ENCODE measurements around the gene ARHGAP4.

ARHGAP4 gene

GRCh38 chrX:153944140-153944799 lies 18.2 kb upstream of the ARHGAP4 start, which contains the start of gene RENBP:
Gene RENBP, minus strand, starts transcription at chrX:153944643. Its CDS starts 33 bp downstream, at chrX:153944610.
- no peak for DNase-seq

- DNase-seq, result no peak
Measured at GRCh38 chrX:153941336-153942252, 15.5 kb upstream of the ARHGAP4 start.

- DNase-seq, result no peak
Measured at GRCh38 chrX:153939573-153939972, 13.5 kb upstream of the ARHGAP4 start.

GRCh38 chrX:153938226-153938786 lies 12.2 kb upstream of the ARHGAP4 start:
- no peak for DNase-seq

- DNase-seq, result no peak
Measured at GRCh38 chrX:153937056-153937455, 11.0 kb upstream of the ARHGAP4 start.

- no peak for DNase-seq
Measured at GRCh38 chrX:153935326-153935851, 9.3 kb upstream of the ARHGAP4 start.

- DNase-seq, result peak; percentile 22 to 43
Measured at GRCh38 chrX:153934762-153935325, 8.8 kb upstream of the ARHGAP4 start, which contains the start of gene NAA10. Gene NAA10, minus strand, starts transcription at chrX:153935037. Its CDS starts 133 bp downstream, at chrX:153934904.

- no peak for DNase-seq
Measured at GRCh38 chrX:153934148-153934761, 8.2 kb upstream of the ARHGAP4 start.

GRCh38 chrX:153933748-153934147 lies 7.7 kb upstream of the ARHGAP4 start:
- DNase-seq, result no peak

- no peak for DNase-seq
Measured at GRCh38 chrX:153932220-153932915, 6.3 kb upstream of the ARHGAP4 start.

GRCh38 chrX:153931748-153932147 lies 5.7 kb upstream of the ARHGAP4 start:
- no peak for DNase-seq

GRCh38 chrX:153931151-153931550 lies 5.1 kb upstream of the ARHGAP4 start:
- DNase-seq, result no peak

GRCh38 chrX:153930011-153930910 lies 4.2 kb upstream of the ARHGAP4 start:
- DNase-seq, result no peak

GRCh38 chrX:153929576-153929975 lies 3.5 kb upstream of the ARHGAP4 start:
- DNase-seq, result no peak

- no peak for DNase-seq
Measured at GRCh38 chrX:153928846-153929245, 2.8 kb upstream of the ARHGAP4 start.

- peak; percentile 90 to 95 for DNase-seq
Measured at GRCh38 chrX:153927922-153928760, 2.1 kb upstream of the ARHGAP4 start.

GRCh38 chrX:153927672-153927921 lies 1.5 kb upstream of the ARHGAP4 start:
- no peak for DNase-seq

GRCh38 chrX:153926858-153927671 lies 1.0 kb upstream of the ARHGAP4 start:
- peak in 1 of 2 experiments; percentile 41 for DNase-seq

GRCh38 chrX:153926552-153926857 lies 441 bp upstream of the ARHGAP4 start:
- DNase-seq, result no peak
